GM12865 (cell line): ENCODE measurements around the gene HNRNPL.
"Not testable (repeated sequence)": the region's sequence is repeated elsewhere in the genome, so short reads cannot be mapped to it uniquely, and the experiment has no call there.

Experiments used
- DNase-seq: peaks from one replicate; pipeline ENCODE4 v3.0.0; 2010; ENCODE audit warnings: low read depth
- H3K4me3 ChIP-seq: 2 replicates; pipeline ENCODE4 v1.5.1; 2011; ENCODE audit warnings: mild to moderate bottlenecking, low read depth, low read length, control low read depth
- TF ChIP-seq, protein P1 (sequence below): IDR thresholded peaks from 2 replicates; pipeline ENCODE4 v1.5.1; 2011; ENCODE audit warnings: low read length, control low read depth, low read depth, inconsistent platforms; ENCODE audit not compliant: insufficient read depth; ENCODE audit errors: missing control alignments

Gene HNRNPL

GRCh38 chr19:38816131-38816750 is 33.5 kb downstream of the HNRNPL start:
- TF ChIP-seq, protein P1, sequence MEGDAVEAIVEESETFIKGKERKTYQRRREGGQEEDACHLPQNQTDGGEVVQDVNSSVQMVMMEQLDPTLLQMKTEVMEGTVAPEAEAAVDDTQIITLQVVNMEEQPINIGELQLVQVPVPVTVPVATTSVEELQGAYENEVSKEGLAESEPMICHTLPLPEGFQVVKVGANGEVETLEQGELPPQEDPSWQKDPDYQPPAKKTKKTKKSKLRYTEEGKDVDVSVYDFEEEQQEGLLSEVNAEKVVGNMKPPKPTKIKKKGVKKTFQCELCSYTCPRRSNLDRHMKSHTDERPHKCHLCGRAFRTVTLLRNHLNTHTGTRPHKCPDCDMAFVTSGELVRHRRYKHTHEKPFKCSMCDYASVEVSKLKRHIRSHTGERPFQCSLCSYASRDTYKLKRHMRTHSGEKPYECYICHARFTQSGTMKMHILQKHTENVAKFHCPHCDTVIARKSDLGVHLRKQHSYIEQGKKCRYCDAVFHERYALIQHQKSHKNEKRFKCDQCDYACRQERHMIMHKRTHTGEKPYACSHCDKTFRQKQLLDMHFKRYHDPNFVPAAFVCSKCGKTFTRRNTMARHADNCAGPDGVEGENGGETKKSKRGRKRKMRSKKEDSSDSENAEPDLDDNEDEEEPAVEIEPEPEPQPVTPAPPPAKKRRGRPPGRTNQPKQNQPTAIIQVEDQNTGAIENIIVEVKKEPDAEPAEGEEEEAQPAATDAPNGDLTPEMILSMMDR, result no peak
- DNase-seq, result no peak
- no peak overlapping the region for H3K4me3 ChIP-seq

DNA sequence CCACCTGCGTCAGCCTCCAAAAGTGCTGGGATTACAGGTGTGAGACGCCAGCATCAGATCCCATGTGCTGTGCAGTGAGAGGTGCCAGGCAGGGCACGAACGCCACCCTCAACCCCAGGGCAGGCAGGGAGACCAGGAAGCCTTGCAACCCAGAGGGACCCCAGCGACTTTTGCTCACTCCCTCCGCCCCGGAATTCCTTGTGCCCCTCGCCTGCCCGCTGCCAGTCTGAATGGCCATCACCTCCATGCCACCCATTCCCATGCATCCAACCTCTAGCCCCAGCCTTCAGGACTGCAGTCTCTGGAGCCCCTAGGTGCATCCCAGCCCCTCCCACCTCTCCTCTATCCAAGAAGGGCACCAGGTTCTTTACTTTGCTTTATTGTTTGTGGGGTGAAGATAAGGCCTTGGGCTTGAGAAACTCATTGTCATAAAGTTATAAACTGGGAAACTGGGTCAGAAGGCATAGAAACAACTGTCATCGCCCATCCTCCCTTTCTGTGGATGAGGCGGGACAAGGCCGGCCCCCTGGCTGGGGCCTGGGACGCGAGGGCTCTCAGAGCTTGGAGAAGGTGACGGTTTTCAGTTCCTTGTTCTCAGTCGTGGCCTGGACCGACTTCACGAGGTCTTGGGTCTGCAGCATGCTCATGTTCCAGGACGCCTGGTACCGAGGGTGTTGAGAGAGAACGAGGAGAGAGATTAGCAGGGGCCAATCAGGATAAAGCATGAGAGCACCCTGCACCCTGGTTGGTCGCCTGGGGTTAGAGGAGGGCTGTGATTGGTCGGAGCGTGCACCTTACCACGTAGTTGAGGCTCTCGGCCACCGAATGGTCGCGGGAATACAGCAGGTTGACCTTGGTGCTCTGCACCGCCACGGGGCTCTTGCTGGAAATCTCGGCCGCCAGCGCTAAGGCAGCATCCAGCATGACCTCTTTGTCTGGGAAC is 34.5 kb downstream of the HNRNPL start:
- TF ChIP-seq, protein P1, result no peak
- no peak for DNase-seq

DNA sequence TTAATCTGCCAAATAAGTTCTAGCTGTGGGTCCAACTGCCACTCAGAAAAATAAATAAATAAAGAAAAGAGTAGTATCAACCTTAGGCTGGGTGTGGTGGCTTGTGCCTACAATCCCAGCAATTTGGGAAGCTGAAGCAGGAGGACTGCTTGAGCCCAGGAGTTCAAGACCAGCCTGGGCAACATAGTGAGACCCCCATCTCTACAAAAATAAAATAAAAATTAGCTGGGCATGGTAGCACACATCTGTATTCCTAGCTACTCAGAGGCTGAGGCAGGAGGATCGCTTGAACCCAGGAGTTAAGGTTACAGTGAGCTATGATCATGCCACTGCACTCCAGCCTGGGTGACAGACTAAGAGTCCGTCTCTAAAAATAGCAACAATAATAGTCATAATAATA is 35.9 kb downstream of the HNRNPL start:
- not testable (repeated sequence) for H3K4me3 ChIP-seq, DNase-seq

More for the DNA sequence above, 34.5 kb downstream of the HNRNPL start:
- H3K4me3 ChIP-seq, result no peak overlapping the region

DNA sequence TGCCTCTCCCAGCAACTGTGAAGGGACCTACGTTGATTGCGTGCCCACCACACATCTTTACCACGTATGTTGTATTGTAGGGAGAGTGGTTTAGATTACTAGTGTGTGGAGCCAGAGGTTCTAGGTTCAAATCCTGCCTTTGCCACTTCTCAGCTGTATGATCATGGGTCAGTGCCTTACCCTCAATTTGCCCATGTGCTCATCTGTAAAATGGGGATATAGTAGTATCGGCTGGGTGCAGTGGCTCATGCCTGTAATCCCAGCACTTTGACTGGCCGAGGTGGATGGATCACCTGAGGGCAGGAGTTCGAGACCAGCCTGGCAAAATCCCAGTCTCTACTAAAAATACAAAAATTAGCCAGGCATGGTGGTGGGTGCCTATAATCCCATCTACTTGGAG is 36.5 kb downstream of the HNRNPL start:
- no peak for DNase-seq
- TF ChIP-seq, protein P1, result no peak
- no peak overlapping the region for H3K4me3 ChIP-seq

DNA sequence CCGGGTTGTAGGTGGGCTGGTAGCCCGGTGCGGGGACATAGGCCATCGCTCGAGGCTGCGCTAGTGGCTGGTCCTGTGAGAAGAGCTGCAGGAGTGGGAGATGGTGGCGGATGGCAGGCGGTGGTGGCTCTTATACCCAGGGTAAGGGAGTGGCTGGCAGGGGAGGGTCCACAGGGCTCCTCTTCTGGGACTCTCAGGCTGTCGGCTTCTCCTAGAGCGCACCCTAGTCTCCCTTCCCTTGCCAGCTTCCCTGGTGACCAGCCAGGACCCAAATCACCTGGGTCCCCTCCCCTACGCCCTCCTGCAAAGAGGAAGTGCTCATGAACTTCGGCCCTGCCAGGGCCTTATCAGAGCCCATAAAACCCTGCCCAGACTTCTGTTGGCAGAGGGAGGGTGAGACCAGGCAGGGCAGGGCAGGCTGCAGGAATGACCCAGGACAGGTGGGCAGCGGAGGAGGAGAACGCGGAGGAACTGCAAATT is 36.9 kb downstream of the HNRNPL start, which contains the start of gene LGALS4:
TSS of gene LGALS4 (minus strand) at position 105 of the 480 bp plus-strand sequence. CDS start at position 46, 59 bp downstream.
- TF ChIP-seq, protein P1, result no peak
- DNase-seq, result no peak
- H3K4me3 ChIP-seq, result no peak within 1 kb of the TSS

- TF ChIP-seq, protein P1, result no peak
- no peak for DNase-seq
Observed at GRCh38 chr19:38812009-38812840, 37.6 kb downstream of the HNRNPL start.

More at GRCh38 chr19:38812009-38812840, 37.6 kb downstream of the HNRNPL start:
- H3K4me3 ChIP-seq, result no peak overlapping the region
